HG02943 (cell line): ENCODE data around the gene KMT5B.

ENCODE experiments used
- ATAC-seq: cut with Tn5 transposase; IDR thresholded peaks from one replicate; pipeline ENCODE4 v1.9.1; 2021; ENCODE audit warnings: mild to moderate bottlenecking, low read depth, moderate library complexity; ENCODE audit not compliant: unreplicated experiment

Gene KMT5B

GRCh38 chr11:68122936-68123539, 90.1 kb downstream of the KMT5B start:
- ATAC-seq: no peak

GRCh38 chr11:68121067-68121899, 91.8 kb downstream of the KMT5B start, which contains the start of gene CHKA:
Gene CHKA (minus strand): TSS chr11:68121388. CDS start chr11:68121177, 211 bp downstream.
- ATAC-seq: peak; percentile 76

DNA sequence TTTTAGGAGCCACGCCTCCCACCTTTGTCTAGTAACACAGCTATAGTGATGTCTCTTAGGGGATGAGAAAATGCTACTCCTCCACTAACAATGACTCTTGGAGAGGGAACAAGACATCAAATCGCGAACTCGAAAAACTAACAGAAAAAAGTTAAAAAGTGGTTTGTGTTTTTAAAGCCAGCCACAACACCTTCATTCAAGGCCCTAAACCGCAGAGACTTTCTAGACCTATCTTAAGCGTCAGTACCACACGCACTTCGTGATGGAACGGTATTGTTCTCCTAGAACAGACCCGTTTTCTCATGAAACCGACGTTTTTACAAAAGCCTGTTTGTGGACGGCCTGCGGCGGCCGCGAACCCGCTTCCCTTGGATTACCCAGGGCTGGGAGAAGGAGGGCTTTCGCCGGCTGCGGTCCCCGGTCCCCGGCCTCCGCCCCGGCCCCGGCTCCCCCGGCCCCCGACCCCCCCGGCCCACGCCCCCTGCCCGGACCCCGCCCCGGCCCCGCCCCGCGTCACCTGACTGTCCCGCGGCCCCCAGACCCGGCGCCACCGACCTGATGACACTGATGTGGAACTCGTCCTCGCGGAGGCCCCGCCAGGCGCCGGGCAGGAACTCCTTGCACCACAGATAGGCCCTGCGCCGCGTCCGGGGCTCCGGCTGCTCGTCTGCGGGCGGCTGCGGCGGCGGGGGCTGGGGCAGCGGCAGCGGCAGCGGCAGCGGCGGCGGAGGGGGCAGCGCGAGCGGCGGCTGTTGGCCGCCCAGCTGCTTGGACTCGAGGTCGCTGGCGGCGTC, 92.6 kb downstream of the KMT5B start:
- ATAC-seq: peak; percentile 25

DNA sequence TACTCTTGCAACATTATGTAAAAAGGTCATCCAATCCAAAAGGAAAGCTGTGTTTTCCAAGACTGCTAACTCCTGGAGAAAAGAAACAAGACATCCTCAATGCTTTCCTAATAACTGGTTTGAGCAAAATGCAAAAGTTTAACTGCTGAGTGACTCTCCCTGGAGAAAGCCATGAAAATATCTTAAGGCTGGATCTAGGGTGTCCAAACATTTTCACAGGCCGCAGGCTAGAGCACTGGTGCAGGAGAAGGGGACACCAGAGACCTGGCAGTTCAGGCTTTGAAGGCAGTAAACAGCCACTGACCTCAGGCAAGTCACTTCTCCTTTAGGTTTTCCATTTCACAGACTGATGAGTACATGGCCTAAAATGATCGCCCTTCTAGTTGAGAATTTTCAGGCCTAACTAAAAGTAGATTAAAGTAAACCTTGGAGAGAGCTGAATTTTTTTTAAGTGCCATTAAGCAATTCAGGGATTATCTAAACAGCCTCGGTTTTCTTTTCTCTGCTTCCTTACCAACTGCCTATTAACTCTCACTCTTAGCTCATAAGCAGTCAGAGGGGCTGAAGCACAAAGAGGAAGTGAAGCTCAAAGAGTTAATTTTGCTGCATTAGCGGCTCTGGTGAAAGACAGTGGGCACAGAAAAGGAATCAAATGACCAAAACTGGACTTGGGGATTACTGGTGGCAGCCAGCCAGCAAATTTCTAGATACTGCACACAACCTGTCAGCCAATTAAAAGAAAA, 94.2 kb downstream of the KMT5B start:
- no peak for ATAC-seq

DNA sequence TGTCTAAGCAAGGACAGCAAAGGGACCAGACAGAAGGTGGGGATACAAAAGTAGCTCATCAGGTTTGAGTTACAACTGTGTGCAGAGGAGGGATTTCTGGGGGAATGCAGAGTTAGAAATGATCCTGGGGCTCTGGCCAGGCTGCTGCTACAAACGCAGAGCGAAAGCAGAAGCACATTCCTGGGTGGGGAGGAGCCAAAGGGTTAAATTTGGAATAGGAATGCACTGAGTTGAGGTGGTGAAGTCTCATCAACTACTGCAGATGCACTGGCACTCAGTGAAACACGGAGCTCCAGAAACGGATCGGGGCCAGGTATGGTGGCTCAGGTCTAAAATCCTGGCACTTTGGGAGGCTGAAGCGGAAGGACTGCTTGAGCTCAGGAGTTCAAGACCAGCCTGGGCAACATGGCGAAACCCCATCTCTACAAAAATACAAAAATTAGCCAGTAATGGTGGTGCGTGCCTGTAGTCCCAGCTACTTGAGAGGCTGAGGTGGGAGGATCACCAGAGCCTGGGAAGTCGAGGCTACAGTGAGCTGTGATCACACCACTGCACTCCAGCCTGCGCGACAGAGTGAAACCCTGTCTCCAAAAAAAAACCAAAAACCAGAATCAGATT, 95.1 kb downstream of the KMT5B start:
- ATAC-seq: no peak

DNA sequence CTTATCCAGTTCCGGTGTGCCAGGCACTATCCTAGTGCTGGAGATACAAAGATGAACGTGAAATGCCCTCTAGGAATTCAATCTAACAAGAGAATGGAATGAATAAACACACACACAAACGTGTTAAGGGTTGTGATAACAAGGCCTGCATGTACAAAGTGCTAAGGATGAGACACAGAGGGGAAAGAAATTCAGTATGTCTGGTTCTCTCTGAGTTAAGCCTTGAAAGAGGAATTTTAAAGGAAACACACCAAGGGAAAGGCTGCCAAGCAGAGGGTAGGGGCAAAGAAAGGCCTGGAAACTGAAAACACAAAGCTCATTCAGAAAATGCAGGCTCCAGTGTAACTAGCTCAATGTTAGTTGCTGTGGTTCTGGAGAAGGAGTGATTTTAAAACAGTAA, 96.1 kb downstream of the KMT5B start:
- no peak for ATAC-seq

DNA sequence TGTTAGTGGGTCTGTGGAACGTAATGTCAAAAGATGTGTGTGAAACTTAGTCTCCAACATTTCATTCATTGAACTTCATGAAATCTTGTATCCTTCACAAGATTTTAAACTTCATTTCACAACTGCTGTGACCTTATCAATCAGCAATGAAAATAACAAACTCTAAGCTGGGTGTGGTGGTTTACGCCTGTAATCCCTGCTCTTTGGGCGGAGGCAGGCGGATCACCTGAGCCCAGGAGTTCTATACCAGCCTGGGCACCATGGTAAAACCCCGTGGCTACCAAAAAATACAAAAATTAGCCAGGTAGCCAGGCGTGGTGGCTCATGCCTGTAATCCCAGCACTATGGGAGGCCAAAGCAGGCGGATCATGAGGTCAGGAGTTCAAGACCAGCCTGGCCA, 97.0 kb downstream of the KMT5B start:
- no peak for ATAC-seq

DNA sequence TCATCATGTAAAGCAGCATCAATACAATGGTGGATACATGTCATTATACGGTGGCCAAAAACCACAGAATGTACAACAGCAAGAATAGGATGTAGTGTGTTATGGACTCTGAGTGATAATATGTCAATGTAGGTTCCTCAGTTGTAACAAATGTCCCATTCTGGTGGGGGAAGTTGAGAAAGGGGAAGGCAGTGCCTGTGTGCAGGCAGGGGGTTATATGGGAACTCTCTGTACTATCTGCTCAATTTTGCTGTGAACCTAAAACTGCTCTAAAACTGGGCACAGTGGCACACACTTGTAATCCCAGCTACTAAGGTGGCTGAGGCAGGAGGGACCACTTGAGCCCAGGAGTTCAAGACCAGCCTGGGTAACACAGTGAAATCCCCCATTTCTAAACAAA, 97.8 kb downstream of the KMT5B start:
- no peak for ATAC-seq

GRCh38 chr11:68113986-68114385, 99.1 kb downstream of the KMT5B start:
- ATAC-seq: no peak

GRCh38 chr11:68107689-68108088, 105.4 kb downstream of the KMT5B start:
- no peak for ATAC-seq

GRCh38 chr11:68106165-68106940, 106.7 kb downstream of the KMT5B start:
- ATAC-seq: no peak
